Urothelium cell line (cell line): ENCODE data around the gene CALHM5.

Experiments used
- DNase-seq: peaks from one replicate; pipeline ENCODE4 v3.0.0; 2011; ENCODE audit warnings: low spot score, mixed read lengths
- FAIRE-seq: peaks from 2 replicates; lab custom pipeline; 2011; peaks lifted over from hg19 to GRCh38; lab: Jason Lieb, UNC

Gene CALHM5

GRCh38 chr6:116545651-116546050, 34.2 kb downstream of the CALHM5 start, which contains the start of gene TRAPPC3L:
Gene TRAPPC3L, minus strand, starts transcription at chr6:116545684. Its CDS starts 170 bp downstream, at chr6:116545514.
- DNase-seq (no peak), FAIRE-seq (no peak)

GRCh38 chr6:116547358-116547757, 35.9 kb downstream of the CALHM5 start:
- DNase-seq: no peak
- FAIRE-seq: no peak

- DNase-seq (no peak), FAIRE-seq (no peak)
These were observed 39.4 kb downstream of the CALHM5 start for GRCh38 chr6:116550796-116551195.

- FAIRE-seq (no peak), DNase-seq (no peak)
These were observed 42.0 kb downstream of the CALHM5 start, which contains the start of gene CALHM4 for GRCh38 chr6:116553451-116553850. Gene CALHM4, plus strand, starts transcription at chr6:116553751. Its CDS starts 43 bp downstream, at chr6:116553794.

GRCh38 chr6:116556065-116556464, 44.6 kb downstream of the CALHM5 start:
- FAIRE-seq (no peak), DNase-seq (no peak)

- no peak for DNase-seq
- FAIRE-seq: no peak
These were observed 45.5 kb downstream of the CALHM5 start for GRCh38 chr6:116556814-116557415.

- DNase-seq: peak; percentile 60
- no peak for FAIRE-seq
These were observed 46.5 kb downstream of the CALHM5 start for GRCh38 chr6:116557893-116558292.

- FAIRE-seq (no peak), DNase-seq (no peak)
These were observed 48.7 kb downstream of the CALHM5 start for GRCh38 chr6:116560130-116560529.

GRCh38 chr6:116561377-116562018, 50.1 kb downstream of the CALHM5 start:
- FAIRE-seq (no peak), DNase-seq (peak; percentile 29)

- no peak for DNase-seq
- FAIRE-seq: no peak
These were observed 50.6 kb downstream of the CALHM5 start for GRCh38 chr6:116562019-116562403.

- DNase-seq (no peak), FAIRE-seq (no peak)
These were observed 51.2 kb downstream of the CALHM5 start for GRCh38 chr6:116562614-116563013.

GRCh38 chr6:116563830-116564229, 52.4 kb downstream of the CALHM5 start:
- no peak for DNase-seq
- FAIRE-seq: no peak

- FAIRE-seq (no peak), DNase-seq (no peak)
These were observed 52.9 kb downstream of the CALHM5 start for GRCh38 chr6:116564311-116564710.

GRCh38 chr6:116564921-116565872, 53.8 kb downstream of the CALHM5 start:
- FAIRE-seq: no peak
- DNase-seq: no peak

- FAIRE-seq (no peak), DNase-seq (no peak)
These were observed 56.7 kb downstream of the CALHM5 start for GRCh38 chr6:116568111-116568510.

- no peak for FAIRE-seq
- no peak for DNase-seq
These were observed 57.6 kb downstream of the CALHM5 start for GRCh38 chr6:116568821-116569755.

- DNase-seq (peak; percentile 91), FAIRE-seq (no peak)
These were observed 59.6 kb downstream of the CALHM5 start, which contains the start of gene RWDD1 for GRCh38 chr6:116570856-116571682. Gene RWDD1, plus strand, starts transcription at chr6:116571504. Its CDS starts 79 bp downstream, at chr6:116571583.

GRCh38 chr6:116571683-116572000, 60.2 kb downstream of the CALHM5 start:
- no peak for DNase-seq
- no peak for FAIRE-seq

GRCh38 chr6:116572162-116572561, 60.7 kb downstream of the CALHM5 start:
- FAIRE-seq (no peak), DNase-seq (no peak)
